NCI-H446 treated with DMSO at 0.1 percent for 48 hours (cell line): ENCODE measurements around the gene COL4A2.

Experiments used
- DNase-seq: peaks from one replicate; lab custom pipeline; 2025; lab: John Stamatoyannopoulos, UW

The COL4A2 gene

GRCh38 chr13:110455444-110455843, 148.4 kb downstream of the COL4A2 start:
- DNase-seq: no peak

- DNase-seq: no peak
These were observed 148.9 kb downstream of the COL4A2 start for GRCh38 chr13:110455941-110456340.

GRCh38 chr13:110456550-110456949, 149.5 kb downstream of the COL4A2 start:
- DNase-seq: no peak

- DNase-seq: no peak
These were observed 150.3 kb downstream of the COL4A2 start for GRCh38 chr13:110457361-110457760.

GRCh38 chr13:110458017-110458416, 150.9 kb downstream of the COL4A2 start:
- no peak for DNase-seq

GRCh38 chr13:110458594-110459365, 151.7 kb downstream of the COL4A2 start:
- DNase-seq: no peak

GRCh38 chr13:110462091-110462490, 155.0 kb downstream of the COL4A2 start:
- no peak for DNase-seq

GRCh38 chr13:110463156-110463555, 156.1 kb downstream of the COL4A2 start:
- no peak for DNase-seq

GRCh38 chr13:110463871-110464510, 156.9 kb downstream of the COL4A2 start:
- DNase-seq: no peak

- DNase-seq: no peak
These were observed 157.7 kb downstream of the COL4A2 start for GRCh38 chr13:110464556-110465333.

- no peak for DNase-seq
These were observed 158.6 kb downstream of the COL4A2 start for GRCh38 chr13:110465696-110466095.

- DNase-seq: no peak
These were observed 159.3 kb downstream of the COL4A2 start for GRCh38 chr13:110466266-110466915.

- no peak for DNase-seq
These were observed 160.5 kb downstream of the COL4A2 start for GRCh38 chr13:110467516-110468110.

- no peak for DNase-seq
These were observed 162.0 kb downstream of the COL4A2 start for GRCh38 chr13:110468986-110469495.

- DNase-seq: no peak
These were observed 162.5 kb downstream of the COL4A2 start for GRCh38 chr13:110469597-110469996.

- no peak for DNase-seq
These were observed 163.4 kb downstream of the COL4A2 start for GRCh38 chr13:110470272-110471009.

- DNase-seq: no peak
These were observed 164.2 kb downstream of the COL4A2 start for GRCh38 chr13:110471156-110471832.

- DNase-seq: no peak
These were observed 164.7 kb downstream of the COL4A2 start for GRCh38 chr13:110471833-110472162.

- DNase-seq: no peak
These were observed 165.9 kb downstream of the COL4A2 start for GRCh38 chr13:110472904-110473563.

- no peak for DNase-seq
These were observed 167.6 kb downstream of the COL4A2 start for GRCh38 chr13:110474713-110475112.
